ENCODE data around the gene FOXP2. TPM values are rescaled to one million over a fixed set of nuclear protein-coding genes. Genes with fewer than 3 reads are reported as not detected.
A peak's percentile ranks its signal among the peaks of the same experiment; 100 is the strongest.
"Not testable (repeated sequence)": the region's sequence is repeated elsewhere in the genome, so short reads cannot be mapped to it uniquely, and the experiment has no call there.

The FOXP2 gene
- total RNA-seq, 1 donor from 2014 or later: 2.3 TPM

DNA sequence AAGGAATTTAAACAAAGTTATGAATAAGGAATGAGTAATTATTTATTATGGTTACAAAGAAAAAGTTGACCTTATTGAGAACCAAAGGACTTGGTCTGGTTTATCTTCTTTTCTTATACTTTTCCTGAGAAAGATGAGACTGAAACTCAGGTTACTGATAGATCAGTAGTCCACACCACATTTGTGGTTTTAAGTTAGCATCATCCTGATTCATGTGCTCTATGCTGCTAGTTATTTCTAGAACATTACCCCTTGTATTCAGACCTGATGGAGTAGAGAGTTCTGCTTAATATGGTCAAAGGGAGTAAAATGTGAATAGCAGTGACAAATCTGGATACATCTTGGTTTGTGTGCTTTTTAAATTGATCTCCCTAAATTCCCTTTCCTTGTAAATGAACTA lies 63.8 kb downstream of the FOXP2 start:
- intact Hi-C loops (cut with DNase I): no loop called here
- DNase-seq (no peak), ATAC-seq (ENCODE audit: poor library complexity) (no peak)

DNA sequence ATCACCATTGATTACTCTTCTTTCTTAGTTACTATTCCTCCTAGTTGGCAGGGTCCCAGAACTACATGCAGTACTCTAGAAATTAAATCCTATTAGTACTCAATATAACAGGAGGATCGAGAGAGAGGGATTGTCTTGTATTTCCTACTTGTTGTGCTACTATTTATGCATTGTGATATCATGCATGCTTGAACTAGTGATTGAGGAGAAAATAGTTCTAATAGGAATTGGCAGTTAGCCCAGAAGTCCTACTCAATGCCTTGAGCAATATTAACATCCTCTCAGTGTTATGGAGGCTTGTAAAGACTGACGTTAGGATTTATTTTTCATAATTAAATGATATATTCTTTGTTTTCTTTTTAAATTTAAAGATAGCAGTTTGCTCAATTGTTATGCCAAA lies 67.4 kb downstream of the FOXP2 start:
- ATAC-seq (ENCODE audit: poor library complexity) (no peak), DNase-seq (no peak)
- intact Hi-C loops (cut with DNase I): no loop called here

- intact Hi-C loops (cut with DNase I): no loop called here
- DNase-seq (no peak), ATAC-seq (ENCODE audit: poor library complexity) (no peak)
These were observed 69.6 kb downstream of the FOXP2 start for GRCh38 chr7:114484226-114484625.

- ATAC-seq (ENCODE audit: poor library complexity) (no peak), DNase-seq (no peak)
- intact Hi-C loops (cut with DNase I): no loop called here
These were observed 72.6 kb downstream of the FOXP2 start for GRCh38 chr7:114487174-114487573.

DNA sequence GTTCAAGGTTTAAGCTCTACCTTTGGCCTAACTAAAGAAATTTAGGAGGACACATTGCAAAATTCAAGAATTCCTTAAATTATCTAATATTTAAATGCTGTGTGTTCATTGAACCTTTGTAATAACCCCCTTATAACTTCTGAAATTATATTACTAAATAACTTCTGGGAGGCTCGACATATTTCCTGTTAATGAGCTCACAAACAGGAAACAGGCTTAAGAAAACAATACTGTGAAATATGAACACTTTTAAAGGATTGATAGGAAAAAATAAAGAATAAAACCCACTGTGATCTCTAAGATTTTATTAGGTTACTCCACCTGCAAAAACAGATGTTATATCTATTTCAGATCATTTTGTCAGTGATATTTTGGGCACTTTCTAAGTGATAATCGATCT lies 74.1 kb downstream of the FOXP2 start:
- intact Hi-C loops (cut with DNase I): no loop called here
- DNase-seq: no peak
- no peak for ATAC-seq (ENCODE audit: poor library complexity)

DNA sequence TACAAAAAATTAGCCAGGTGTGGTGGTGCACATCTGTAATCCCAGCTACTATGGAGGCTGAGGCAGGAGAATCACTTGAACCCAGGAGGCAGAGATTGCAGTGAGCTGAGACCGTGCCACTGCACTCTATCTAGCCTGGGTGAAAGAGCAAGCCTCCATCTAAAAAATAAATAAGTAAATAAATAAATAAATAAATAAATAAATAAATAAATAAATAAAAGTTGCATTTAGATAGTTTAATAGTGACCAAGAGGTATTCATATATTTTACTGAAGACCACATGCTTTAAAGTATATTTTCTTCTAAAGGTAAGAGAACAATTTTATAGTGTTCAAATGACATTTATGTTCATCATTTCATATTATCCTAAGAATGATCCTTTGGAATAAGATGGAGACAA lies 82.9 kb downstream of the FOXP2 start:
- DNase-seq; intact Hi-C loops (cut with DNase I); ATAC-seq (ENCODE audit: poor library complexity): not testable (repeated sequence)

DNA sequence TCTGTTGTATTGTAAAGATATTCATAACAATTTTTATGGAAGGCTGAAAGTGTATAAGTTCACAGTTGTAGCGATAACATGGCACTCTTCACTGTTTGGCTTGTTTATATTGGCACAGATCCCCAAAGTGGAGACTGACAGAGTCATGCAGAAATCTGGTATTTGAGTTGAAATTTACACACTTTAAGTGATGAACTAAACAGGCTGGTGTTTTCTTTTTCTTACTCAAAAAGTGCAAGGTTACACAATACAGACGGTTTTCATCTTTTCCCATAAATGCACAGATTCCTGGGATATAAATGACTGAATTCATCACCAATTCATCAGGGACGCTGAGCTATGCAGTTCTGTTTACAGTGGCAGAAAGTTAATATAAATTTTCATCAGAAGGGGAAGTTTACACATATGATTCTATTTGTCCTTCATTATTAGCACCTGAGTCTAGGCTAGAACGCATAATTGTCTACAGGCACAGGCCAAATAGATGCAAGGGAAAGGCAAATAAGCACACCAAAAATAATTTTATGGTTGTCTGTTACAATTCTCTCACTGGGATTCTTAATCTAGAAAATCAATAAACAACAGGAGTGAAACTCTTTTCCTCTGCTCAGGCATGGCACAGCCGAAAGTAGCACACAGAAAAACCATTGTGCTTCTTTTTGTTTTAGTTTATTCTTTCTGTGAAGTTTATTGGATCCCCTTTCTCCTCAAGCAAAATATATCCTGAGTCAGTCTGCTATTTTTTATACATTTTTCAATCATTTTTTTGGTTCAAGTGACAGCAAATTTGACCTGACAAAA lies 88.0 kb downstream of the FOXP2 start:
- ATAC-seq (ENCODE audit: poor library complexity): peak; percentile 36
- no peak for DNase-seq
- intact Hi-C loops (cut with DNase I): no loop called here

DNA sequence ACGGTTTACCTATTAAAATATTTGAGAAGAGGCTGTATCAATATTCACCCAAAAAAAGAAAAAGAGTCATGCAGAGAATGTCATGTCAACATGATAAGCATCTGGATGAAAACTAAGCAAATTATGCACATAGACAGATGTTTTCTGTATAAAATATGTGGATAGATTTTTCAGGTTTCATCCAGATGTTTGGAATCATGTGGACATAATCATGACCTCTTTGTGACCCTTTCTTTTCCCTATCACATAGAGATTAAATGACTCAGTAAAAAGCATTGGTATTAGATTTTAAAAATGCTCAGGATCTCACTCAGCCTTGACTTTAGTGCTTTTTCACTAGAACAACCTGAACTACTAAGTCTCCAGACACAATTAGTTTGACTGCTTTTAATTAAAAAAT lies 90.0 kb downstream of the FOXP2 start:
- no peak for DNase-seq

DNA sequence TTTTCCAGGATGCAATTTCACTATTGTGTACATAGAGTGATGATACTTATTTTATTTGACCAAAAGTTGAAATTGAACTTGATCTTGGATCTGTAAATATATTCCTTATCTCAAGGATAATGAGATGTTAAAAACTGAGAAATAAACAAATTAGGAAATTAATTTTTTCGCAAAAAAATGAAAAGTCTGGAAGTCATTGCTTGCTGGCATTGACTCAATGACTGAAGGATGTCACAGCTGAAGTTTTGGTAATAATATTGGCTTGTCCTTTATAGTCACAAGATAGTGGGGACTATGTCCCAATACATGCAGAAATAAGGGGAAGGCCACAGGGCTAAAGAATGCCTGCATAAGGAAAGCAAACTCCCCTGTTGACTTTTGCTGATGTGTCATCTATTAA lies 92.8 kb downstream of the FOXP2 start:
- intact Hi-C loops (cut with DNase I): no loop called here
- ATAC-seq (ENCODE audit: poor library complexity) (no peak), DNase-seq (no peak)

More for the DNA sequence above, 90.0 kb downstream of the FOXP2 start:
- intact Hi-C loops (cut with DNase I): no loop called here
- ATAC-seq (ENCODE audit: poor library complexity): no peak

DNA sequence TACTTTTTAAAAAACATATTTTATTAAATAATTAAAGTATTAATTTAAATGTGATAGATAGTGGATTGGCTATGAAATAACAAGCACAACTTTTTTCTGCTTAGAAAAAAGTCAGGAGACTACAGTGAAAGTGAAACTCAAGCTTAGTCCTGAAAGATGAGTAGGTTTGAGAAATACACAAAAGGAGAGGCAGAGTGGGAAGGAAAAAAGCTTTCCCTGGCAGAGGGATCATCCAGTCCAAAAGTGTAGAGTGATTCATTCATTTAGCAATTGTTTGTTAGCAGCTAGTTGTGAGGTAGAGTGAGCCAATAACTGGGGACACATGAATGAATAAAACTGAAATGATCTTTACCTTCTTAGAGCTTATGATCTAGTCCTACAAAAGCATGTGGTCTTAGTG lies 93.5 kb downstream of the FOXP2 start:
- ATAC-seq (ENCODE audit: poor library complexity): peak; percentile 38
- no peak for DNase-seq

GRCh38 chr7:114510824-114511223 lies 96.2 kb downstream of the FOXP2 start:
- intact Hi-C loops (cut with DNase I); ATAC-seq (ENCODE audit: poor library complexity); DNase-seq: not testable (repeated sequence)

More for the DNA sequence above, 93.5 kb downstream of the FOXP2 start:
- intact Hi-C loops (cut with DNase I): no loop called here

- intact Hi-C loops (cut with DNase I): no loop called here
- ATAC-seq (ENCODE audit: poor library complexity) (peak; percentile 46), DNase-seq (no peak)
These were observed 104.6 kb downstream of the FOXP2 start for GRCh38 chr7:114519240-114519639.

GRCh38 chr7:114522081-114522480 lies 107.5 kb downstream of the FOXP2 start:
- intact Hi-C loops (cut with DNase I): no loop called here

GRCh38 chr7:114527589-114527988 lies 113.0 kb downstream of the FOXP2 start:
- DNase-seq: no peak
- no peak for ATAC-seq (ENCODE audit: poor library complexity)
- intact Hi-C loops (cut with DNase I): no loop called here

More at GRCh38 chr7:114522081-114522480, 107.5 kb downstream of the FOXP2 start:
- DNase-seq (no peak), ATAC-seq (ENCODE audit: poor library complexity) (no peak)

DNA sequence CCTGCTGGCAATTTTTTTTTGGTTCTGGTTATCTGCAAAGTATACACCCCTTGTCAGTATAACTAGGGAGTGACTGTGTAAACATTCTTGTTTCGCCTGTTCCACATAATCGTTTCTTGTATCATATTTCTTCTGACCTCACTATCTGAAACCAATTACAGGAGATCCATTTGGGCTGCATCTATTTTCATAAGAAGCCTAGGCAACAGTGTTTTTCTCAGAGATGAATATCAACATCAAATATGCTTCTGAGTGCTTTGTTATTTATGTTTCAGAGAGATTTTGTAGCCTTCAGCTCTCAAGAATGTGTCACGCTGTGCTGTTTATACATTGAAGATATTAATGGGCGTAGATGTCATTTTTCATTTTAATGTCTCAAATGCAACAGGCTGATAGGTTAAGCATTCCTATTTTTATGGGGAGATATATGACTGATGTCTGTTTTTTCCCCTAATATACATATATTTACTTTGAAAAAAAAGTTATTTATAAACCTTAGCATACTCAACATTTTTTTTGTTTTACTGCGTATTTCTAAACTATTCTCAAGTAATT lies 115.5 kb downstream of the FOXP2 start:
- intact Hi-C loops (cut with DNase I): loop anchor here (10.0 kb wide), 1 partner anchor 435 kb away; no protein-coding TSS in a partner anchor
- ATAC-seq (ENCODE audit: poor library complexity) (no peak), DNase-seq (no peak)

GRCh38 chr7:114531326-114531725 lies 116.7 kb downstream of the FOXP2 start:
- ATAC-seq (ENCODE audit: poor library complexity): no peak
- DNase-seq: no peak
- intact Hi-C loops (cut with DNase I): loop anchor here (10.0 kb wide), 1 partner anchor 437 kb away; no protein-coding TSS in a partner anchor

- intact Hi-C loops (cut with DNase I): loop anchor here (10.0 kb wide), 1 partner anchor 438 kb away; no protein-coding TSS in a partner anchor
- no peak for ATAC-seq (ENCODE audit: poor library complexity)
- DNase-seq: no peak
These were observed 118.5 kb downstream of the FOXP2 start for GRCh38 chr7:114533131-114533530.

DNA sequence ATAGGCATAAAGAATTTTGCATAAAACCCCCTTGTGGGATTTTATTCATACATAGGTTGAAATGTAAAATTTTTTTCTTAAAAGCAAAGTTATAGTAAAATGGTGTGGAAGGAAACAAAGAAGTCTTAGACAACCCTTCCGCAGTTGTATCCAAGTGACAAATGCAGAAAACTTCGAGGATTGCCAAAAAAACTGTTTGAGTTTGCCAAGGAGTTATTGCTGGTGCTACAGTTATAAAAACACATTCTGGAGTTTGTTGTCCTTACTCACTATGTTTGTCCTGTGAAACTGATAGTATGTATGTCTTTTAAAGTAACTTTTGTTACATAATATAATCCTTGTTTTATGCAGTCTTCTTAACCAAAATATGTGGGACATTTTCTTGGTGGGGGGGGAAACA lies 120.3 kb downstream of the FOXP2 start:
- DNase-seq (no peak), ATAC-seq (ENCODE audit: poor library complexity) (peak; percentile 55)
- intact Hi-C loops (cut with DNase I): loop anchor here (10.0 kb wide), 1 partner anchor 440 kb away; no protein-coding TSS in a partner anchor

- no peak for DNase-seq
- intact Hi-C loops (cut with DNase I): loop anchor here (10.0 kb wide), 1 partner anchor 445 kb away; no protein-coding TSS in a partner anchor
- ATAC-seq (ENCODE audit: poor library complexity): no peak
These were observed 125.0 kb downstream of the FOXP2 start for GRCh38 chr7:114539575-114539974.

- intact Hi-C loops (cut with DNase I): no loop called here
- no peak for DNase-seq
- no peak for ATAC-seq (ENCODE audit: poor library complexity)
These were observed 125.7 kb downstream of the FOXP2 start for GRCh38 chr7:114540291-114540690.
